NCI-H2196 treated with DMSO at 0.1 percent for 48 hours (cell line): Measurements from ENCODE around the gene PRKCSH.
"Not testable (repeated sequence)": the region's sequence is repeated elsewhere in the genome, so short reads cannot be mapped to it uniquely, and the experiment has no call there.

ENCODE experiments used
- DNase-seq: peaks from one replicate; lab custom pipeline; 2025; ENCODE audit not compliant: unreplicated experiment; lab: John Stamatoyannopoulos, UW

Gene PRKCSH

GRCh38 chr19:11468266-11468845 is 32.9 kb downstream of the PRKCSH start:
- not testable (repeated sequence) for DNase-seq

GRCh38 chr19:11473725-11474124 is 38.3 kb downstream of the PRKCSH start:
- DNase-seq: no peak

GRCh38 chr19:11475343-11475742 is 39.9 kb downstream of the PRKCSH start:
- not testable (repeated sequence) for DNase-seq

- no peak for DNase-seq
These were observed 40.4 kb downstream of the PRKCSH start for GRCh38 chr19:11475861-11476260.

GRCh38 chr19:11478167-11479089 is 43.0 kb downstream of the PRKCSH start:
- no peak for DNase-seq

- DNase-seq: no peak
These were observed 43.9 kb downstream of the PRKCSH start for GRCh38 chr19:11479090-11479897.

- DNase-seq: no peak
These were observed 44.7 kb downstream of the PRKCSH start for GRCh38 chr19:11479898-11480714.

- peak; percentile 30 for DNase-seq
These were observed 45.5 kb downstream of the PRKCSH start, which contains the start of gene ELAVL3 for GRCh38 chr19:11480715-11481533. Gene ELAVL3, minus strand, starts transcription at chr19:11481046. Its CDS starts 438 bp downstream, at chr19:11480608.

GRCh38 chr19:11481534-11482383 is 46.3 kb downstream of the PRKCSH start:
- peak; percentile 96 for DNase-seq

- peak; percentile 88 for DNase-seq
These were observed 47.1 kb downstream of the PRKCSH start for GRCh38 chr19:11482384-11483050.

GRCh38 chr19:11483366-11484111 is 48.1 kb downstream of the PRKCSH start:
- no peak for DNase-seq

- no peak for DNase-seq
These were observed 49.9 kb downstream of the PRKCSH start for GRCh38 chr19:11485245-11485837.

- DNase-seq: no peak
These were observed 51.4 kb downstream of the PRKCSH start for GRCh38 chr19:11486661-11487503.

GRCh38 chr19:11489378-11489777 is 53.9 kb downstream of the PRKCSH start:
- DNase-seq: no peak

GRCh38 chr19:11494634-11495285 is 59.3 kb downstream of the PRKCSH start:
- DNase-seq: no peak

- no peak for DNase-seq
These were observed 60.0 kb downstream of the PRKCSH start for GRCh38 chr19:11495481-11495880.
